ENCODE measurements around the gene SDR42E2.

DNA sequence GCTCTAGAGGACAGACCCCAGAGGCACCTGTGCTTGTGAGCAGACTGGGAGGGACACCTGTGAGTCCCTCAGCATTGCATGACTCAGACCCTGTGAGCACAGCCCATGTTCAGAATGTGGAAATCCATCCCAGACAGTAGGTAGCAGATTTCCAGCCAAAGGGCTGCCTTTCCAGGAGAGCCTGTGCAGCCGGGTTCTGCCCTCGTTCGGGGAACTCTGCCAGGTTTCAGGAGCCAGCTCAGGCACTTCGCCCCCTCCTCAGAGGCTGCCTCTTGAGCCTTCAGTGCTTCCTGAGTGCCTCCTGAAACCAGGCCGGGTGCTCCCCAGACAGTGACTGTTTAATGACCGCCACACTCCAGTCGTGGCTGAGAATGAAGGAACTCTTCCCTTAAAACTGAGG is 23.3 kb upstream of the SDR42E2 start:
- TF ChIP-seq, protein P1, sequence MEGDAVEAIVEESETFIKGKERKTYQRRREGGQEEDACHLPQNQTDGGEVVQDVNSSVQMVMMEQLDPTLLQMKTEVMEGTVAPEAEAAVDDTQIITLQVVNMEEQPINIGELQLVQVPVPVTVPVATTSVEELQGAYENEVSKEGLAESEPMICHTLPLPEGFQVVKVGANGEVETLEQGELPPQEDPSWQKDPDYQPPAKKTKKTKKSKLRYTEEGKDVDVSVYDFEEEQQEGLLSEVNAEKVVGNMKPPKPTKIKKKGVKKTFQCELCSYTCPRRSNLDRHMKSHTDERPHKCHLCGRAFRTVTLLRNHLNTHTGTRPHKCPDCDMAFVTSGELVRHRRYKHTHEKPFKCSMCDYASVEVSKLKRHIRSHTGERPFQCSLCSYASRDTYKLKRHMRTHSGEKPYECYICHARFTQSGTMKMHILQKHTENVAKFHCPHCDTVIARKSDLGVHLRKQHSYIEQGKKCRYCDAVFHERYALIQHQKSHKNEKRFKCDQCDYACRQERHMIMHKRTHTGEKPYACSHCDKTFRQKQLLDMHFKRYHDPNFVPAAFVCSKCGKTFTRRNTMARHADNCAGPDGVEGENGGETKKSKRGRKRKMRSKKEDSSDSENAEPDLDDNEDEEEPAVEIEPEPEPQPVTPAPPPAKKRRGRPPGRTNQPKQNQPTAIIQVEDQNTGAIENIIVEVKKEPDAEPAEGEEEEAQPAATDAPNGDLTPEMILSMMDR (conservative IDR thresholded peaks at IDR 0.05 in 1 of 2, IDR thresholded peaks at IDR 0.05 in 1 of 2; ENCODE audit: extremely low read depth in 1 of 2, insufficient read depth in 1 of 2, low read depth in 1 of 2, low read length in 2 of 2) = no peak
- no peak for TF ChIP-seq EZH2 (IDR thresholded peaks at IDR 0.05; ENCODE audit: borderline replicate concordance, low read length)
